Vagina (tissue), 2 donors: Measurements from ENCODE around the gene CNST. TPM values are rescaled to one million over a fixed set of nuclear protein-coding genes. Genes with fewer than 3 reads are reported as not detected.

Experiments
- DNase-seq, 2 donors: peaks; one replicate each; pipeline ENCODE4 v3.0.0-alpha.2; 2017; ENCODE audit errors: extremely low spot score in 2 of 2
- H3K27ac ChIP-seq: fragments of 200-600 bp; sonication (generic); one replicate; pipeline ENCODE4 v1.5.1; 2019
- H3K27me3 ChIP-seq: fragments of 200-600 bp; sonication (generic); one replicate; pipeline ENCODE4 v1.5.1; 2019
- H3K36me3 ChIP-seq, 2 donors: fragments of 200-600 bp; sonication (generic); one replicate each; pipeline ENCODE4 v1.5.1; 2017 to 2019
- H3K4me1 ChIP-seq: fragments of 200-600 bp; sonication (generic); one replicate; pipeline ENCODE4 v1.5.1; 2019
- H3K4me3 ChIP-seq, 2 donors: fragments of 200-600 bp; sonication (generic); 1 replicate in 1 of 2; 2 replicates in 1 of 2; pipeline ENCODE4 v1.5.1; 2016 to 2019
- H3K9me3 ChIP-seq: fragments of 200-600 bp; sonication (generic); one replicate; pipeline ENCODE4 v1.5.1; 2019
- POLR2A ChIP-seq, 2 donors: fragments of 450-650 bp; IDR thresholded peaks; one replicate each; pipeline ENCODE4 v1.6.1; 2017; ENCODE audit warnings: antibody characterized with exemption in 2 of 2, mild to moderate bottlenecking in 2 of 2, moderate library complexity in 2 of 2
- POLR2AphosphoS5 ChIP-seq, 2 donors: sonication (generic); formaldehyde crosslinking; IDR thresholded peaks; one replicate each; pipeline ENCODE4 v1.9.0; 2017; ENCODE audit warnings: antibody characterized with exemption in 2 of 2, mild to moderate bottlenecking in 2 of 2, low read depth in 1 of 2; ENCODE audit not compliant: insufficient read depth in 1 of 2
- intact Hi-C: fragments of 100-400 bp; cut with DNase I; formaldehyde crosslinking; loops from one replicate; pipeline ENCODE4 v1.15.1; 2023
- total RNA-seq: library from RNA; depleted of rRNA; stranded (reverse); fragments of >200 nt; gene quantifications from one replicate; pipeline ENCODE4 v1.2.3, GENCODE V29; 2016
- TF ChIP-seq, protein P1 (sequence below), 3 experiments: fragments of 450-650 bp in 2 of 3; fragments of 200-600 bp in 1 of 3; sonication (generic) in 1 of 3; IDR thresholded peaks; one replicate each; pipeline ENCODE4 v1.5.1; 2017 to 2019; ENCODE audit warnings: antibody characterized with exemption in 3 of 3, mild to moderate bottlenecking in 2 of 3, moderate library complexity in 2 of 3

The CNST gene
- total RNA-seq, 1 donor from 2014 or later: 20.6 TPM

DNA sequence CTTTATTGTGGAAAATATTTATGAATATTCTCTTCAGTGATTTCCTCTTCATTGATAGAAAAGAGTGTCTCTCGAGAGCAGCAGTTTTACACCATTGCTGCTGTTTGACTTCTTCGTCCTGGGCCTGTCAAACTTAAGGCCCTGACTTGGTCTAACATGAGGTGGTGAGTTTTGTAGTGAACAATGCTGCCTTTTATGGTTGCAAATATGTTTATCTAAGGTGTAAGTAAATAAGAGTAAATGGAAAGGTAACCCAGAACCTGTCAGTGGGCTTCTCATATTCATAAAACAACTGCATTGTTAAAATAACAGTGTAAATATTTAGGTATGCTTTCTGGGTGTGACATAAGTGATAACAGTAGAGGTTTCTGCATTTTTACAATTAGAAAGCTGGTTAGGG is 95.2 kb downstream of the CNST start:
- no peaks in the 10 kb centered on the region for H3K27me3 ChIP-seq
- no peaks in the 10 kb centered on the region for H3K9me3 ChIP-seq
- DNase-seq: no peak
- no peaks in the 10 kb centered on the region for H3K4me1 ChIP-seq
- TF ChIP-seq, protein P1, sequence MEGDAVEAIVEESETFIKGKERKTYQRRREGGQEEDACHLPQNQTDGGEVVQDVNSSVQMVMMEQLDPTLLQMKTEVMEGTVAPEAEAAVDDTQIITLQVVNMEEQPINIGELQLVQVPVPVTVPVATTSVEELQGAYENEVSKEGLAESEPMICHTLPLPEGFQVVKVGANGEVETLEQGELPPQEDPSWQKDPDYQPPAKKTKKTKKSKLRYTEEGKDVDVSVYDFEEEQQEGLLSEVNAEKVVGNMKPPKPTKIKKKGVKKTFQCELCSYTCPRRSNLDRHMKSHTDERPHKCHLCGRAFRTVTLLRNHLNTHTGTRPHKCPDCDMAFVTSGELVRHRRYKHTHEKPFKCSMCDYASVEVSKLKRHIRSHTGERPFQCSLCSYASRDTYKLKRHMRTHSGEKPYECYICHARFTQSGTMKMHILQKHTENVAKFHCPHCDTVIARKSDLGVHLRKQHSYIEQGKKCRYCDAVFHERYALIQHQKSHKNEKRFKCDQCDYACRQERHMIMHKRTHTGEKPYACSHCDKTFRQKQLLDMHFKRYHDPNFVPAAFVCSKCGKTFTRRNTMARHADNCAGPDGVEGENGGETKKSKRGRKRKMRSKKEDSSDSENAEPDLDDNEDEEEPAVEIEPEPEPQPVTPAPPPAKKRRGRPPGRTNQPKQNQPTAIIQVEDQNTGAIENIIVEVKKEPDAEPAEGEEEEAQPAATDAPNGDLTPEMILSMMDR (IDR thresholded peaks at IDR 0.05): no peak
- TF ChIP-seq POLR2A (IDR thresholded peaks at IDR 0.05) (no peak), POLR2AphosphoS5 (IDR thresholded peaks at IDR 0.05; ENCODE audit: insufficient read depth in 1 of 2, low read depth in 1 of 2) (no peak)
- H3K4me3 ChIP-seq: no peak overlapping the region
- intact Hi-C loops: no loop called here
- no peak overlapping the region for H3K27ac ChIP-seq
- H3K36me3 ChIP-seq: peaks cover 0 to 7% of the 10 kb centered on the region in 2 donors

DNA sequence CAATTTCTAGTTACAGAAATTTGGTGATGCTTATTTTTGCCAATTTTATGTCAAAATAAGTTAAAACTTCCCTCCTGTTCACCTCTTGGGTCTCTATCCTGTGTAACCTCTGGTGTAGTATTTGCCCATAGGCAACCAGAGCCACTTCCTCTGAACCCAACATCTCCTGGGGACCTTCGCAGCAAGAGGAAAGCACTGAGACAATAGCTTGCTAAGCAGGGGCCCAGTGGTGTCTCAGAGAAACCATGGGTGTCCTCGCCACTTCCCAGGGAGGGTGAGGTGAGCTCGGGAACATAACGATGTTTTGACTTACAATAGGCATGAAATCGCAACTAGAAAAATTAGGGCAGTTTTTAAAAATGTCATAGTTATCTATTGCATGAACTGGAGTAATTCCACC is 101.5 kb downstream of the CNST start:
- no peaks in the 10 kb centered on the region for H3K27me3 ChIP-seq
- intact Hi-C loops: no loop called here
- no peak overlapping the region for H3K4me3 ChIP-seq
- no peak overlapping the region for H3K27ac ChIP-seq
- no peaks in the 10 kb centered on the region for H3K4me1 ChIP-seq
- TF ChIP-seq POLR2AphosphoS5 (IDR thresholded peaks at IDR 0.05; ENCODE audit: insufficient read depth in 1 of 2, low read depth in 1 of 2): no peak
- TF ChIP-seq POLR2A (IDR thresholded peaks at IDR 0.05): no peak
- TF ChIP-seq, protein P1 (IDR thresholded peaks at IDR 0.05): no peak
- H3K9me3 ChIP-seq: no peaks in the 10 kb centered on the region
- no peak for DNase-seq
- peaks cover 0 to 12% of the 10 kb centered on the region in 2 donors for H3K36me3 ChIP-seq

GRCh38 chr1:246669659-246670058 is 103.4 kb downstream of the CNST start:
- no peak for TF ChIP-seq POLR2AphosphoS5 (IDR thresholded peaks at IDR 0.05; ENCODE audit: insufficient read depth in 1 of 2, low read depth in 1 of 2)
- Histone ChIP-seq H3K9me3 (no peaks in the 10 kb centered on the region), H3K4me3 (no peak overlapping the region), H3K36me3 (peaks cover 0 to 16% of the 10 kb centered on the region in 2 donors), H3K4me1 (no peaks in the 10 kb centered on the region), H3K27ac (no peak overlapping the region), H3K27me3 (no peaks in the 10 kb centered on the region)
- intact Hi-C loops: no loop called here
- DNase-seq: no peak

DNA sequence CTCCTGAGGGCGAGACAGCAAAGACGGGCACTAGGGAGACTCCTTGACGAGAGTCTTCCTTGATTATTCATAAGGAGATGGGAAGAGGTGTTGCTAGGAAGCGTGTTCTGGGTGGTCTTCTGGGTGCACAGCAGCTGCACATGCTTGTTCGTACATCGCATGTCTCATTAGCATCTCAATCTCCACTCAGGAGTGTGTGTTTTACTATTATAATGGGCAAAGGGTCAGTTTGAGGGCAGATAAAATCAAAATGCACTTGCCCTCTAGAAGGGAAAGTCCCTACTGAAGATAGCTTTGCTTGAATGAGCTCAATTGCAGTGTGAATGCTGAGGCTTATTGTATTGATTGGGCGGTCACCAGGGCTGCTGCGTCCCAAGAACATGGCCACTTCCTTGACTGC is 107.8 kb downstream of the CNST start:
- Histone ChIP-seq H3K4me1 (peaks cover 7% of the 10 kb centered on the region), H3K4me3 (no peak overlapping the region), H3K27ac (no peak overlapping the region), H3K9me3 (no peaks in the 10 kb centered on the region), H3K36me3 (peaks cover 0 to 9% of the 10 kb centered on the region in 2 donors), H3K27me3 (no peaks in the 10 kb centered on the region)
- DNase-seq: no peak
- TF ChIP-seq POLR2A (IDR thresholded peaks at IDR 0.05) (no peak), POLR2AphosphoS5 (IDR thresholded peaks at IDR 0.05; ENCODE audit: insufficient read depth in 1 of 2, low read depth in 1 of 2) (no peak)
- TF ChIP-seq, protein P1 (IDR thresholded peaks at IDR 0.05): no peak
- intact Hi-C loops: no loop called here

DNA sequence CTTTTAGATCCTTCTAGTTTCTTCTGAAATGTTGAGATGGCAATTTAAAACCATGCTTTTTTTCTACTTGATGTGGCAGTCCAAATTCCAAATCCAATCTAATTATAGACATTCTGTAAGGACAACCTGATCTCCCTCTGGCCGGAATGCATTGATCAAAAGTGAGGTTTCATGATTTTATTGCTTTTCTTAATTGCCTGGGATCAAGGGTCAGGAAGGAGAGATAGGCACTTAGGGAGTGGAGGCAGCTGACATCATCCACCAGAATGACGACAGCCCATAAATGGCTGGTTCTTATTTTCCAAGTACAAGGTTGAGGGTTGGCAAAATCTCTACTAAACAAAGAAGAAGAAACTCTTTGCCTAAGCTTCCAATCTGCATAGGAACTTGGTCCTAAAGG is 111.6 kb downstream of the CNST start:
- Histone ChIP-seq H3K27ac (no peak overlapping the region), H3K4me1 (peaks cover 31% of the 10 kb centered on the region), H3K4me3 (no peak overlapping the region), H3K9me3 (no peaks in the 10 kb centered on the region), H3K36me3 (peaks cover 0 to 4% of the 10 kb centered on the region in 2 donors), H3K27me3 (no peaks in the 10 kb centered on the region)
- peak in 1 of 2 donors; percentile 31 for TF ChIP-seq POLR2AphosphoS5 (IDR thresholded peaks at IDR 0.05; ENCODE audit: insufficient read depth in 1 of 2, low read depth in 1 of 2)
- TF ChIP-seq POLR2A (IDR thresholded peaks at IDR 0.05): no peak
- intact Hi-C loops: no loop called here
- DNase-seq: no peak

DNA sequence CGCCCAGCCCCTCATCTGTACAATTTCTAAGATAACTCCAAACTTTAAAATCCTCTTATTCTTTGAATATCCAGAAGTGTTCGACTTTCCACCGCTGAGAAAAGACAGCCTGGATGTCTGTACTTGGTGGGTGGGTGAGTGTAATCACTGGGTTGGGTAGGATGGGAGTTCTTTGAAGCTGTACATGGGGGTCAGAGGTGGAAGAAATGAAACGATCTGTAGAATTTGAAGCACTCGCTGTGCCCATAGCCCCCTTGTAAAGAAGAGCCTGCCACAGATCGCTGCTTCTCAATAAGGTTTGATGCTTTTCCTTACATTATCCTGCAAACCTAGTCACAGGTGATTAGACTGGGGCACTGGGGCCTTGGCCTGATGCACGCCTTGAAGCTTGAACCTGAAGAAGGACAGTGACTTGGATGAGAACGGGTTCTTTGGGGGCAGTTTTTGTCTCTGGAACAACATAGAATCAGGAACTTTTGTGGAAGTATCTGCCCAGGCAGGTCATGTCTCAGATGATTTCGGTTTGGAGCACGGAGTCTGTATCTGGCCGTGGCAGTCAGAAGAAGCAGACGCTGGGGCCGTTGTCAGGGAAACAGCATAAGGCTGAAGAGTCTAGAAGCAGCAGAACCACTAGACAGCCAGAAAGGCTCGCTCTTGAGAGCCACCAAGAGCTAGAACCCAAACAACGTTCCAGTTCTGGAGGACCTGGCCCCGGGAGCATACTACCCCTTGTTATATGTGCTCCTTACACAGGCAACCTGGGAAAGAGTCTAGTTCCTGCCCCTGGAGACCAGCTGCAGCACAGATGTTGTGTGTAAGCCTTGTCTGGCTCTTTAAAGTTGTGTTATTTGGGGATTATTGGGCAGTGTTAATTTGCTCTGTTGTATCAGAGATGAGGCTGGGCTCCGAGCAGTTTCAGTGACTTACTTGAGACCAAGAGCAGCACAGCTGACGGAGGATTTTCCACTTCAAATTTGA is 112.8 kb downstream of the CNST start:
- intact Hi-C loops: no loop called here
- DNase-seq: no peak
- Histone ChIP-seq H3K27ac (peak overlapping the region; percentile 43), H3K36me3 (no peaks in the 10 kb centered on the region), H3K27me3 (no peaks in the 10 kb centered on the region), H3K4me1 (peaks cover 31% of the 10 kb centered on the region), H3K9me3 (no peaks in the 10 kb centered on the region), H3K4me3 (no peak overlapping the region)
- TF ChIP-seq POLR2AphosphoS5 (IDR thresholded peaks at IDR 0.05; ENCODE audit: insufficient read depth in 1 of 2, low read depth in 1 of 2) (no peak), POLR2A (IDR thresholded peaks at IDR 0.05) (no peak)
- TF ChIP-seq, protein P1 (IDR thresholded peaks at IDR 0.05): no peak
